Activated T-helper 1 cell treated with anti-CD3 and anti-CD28 coated beads, Interleukin-12 subunit alpha, Interleukin-12 subunit beta, Interleukin-2, Interleukin-4 antibody, amounts not matched to agents 30 ng/mL and 10 ng/mL and 1 ng/mL, durations not matched to agents 14 hours and 24 hours and 36 hours (primary cell): Measurements from ENCODE around the gene SALL4. TPM values are rescaled to one million over a fixed set of nuclear protein-coding genes. Genes with fewer than 3 reads are reported as not detected.
"Not testable (repeated sequence)": the region's sequence is repeated elsewhere in the genome, so short reads cannot be mapped to it uniquely, and the experiment has no call there.

Experiments used
- DNase-seq: peaks from one replicate; pipeline ENCODE4 v3.0.0; 2021; ENCODE audit warnings: low spot score
- H3K27ac Mint-ChIP-seq: one replicate; pipeline ENCODE4 v1.8.0; 2021; ENCODE audit warnings: mild to moderate bottlenecking, mixed read lengths
- H3K27me3 Mint-ChIP-seq: one replicate; pipeline ENCODE4 v1.8.0; 2022; ENCODE audit warnings: mild to moderate bottlenecking, moderate library complexity, mixed read lengths; ENCODE audit not compliant: insufficient read depth
- H3K36me3 Mint-ChIP-seq: one replicate; pipeline ENCODE4 v1.8.0; 2021; ENCODE audit warnings: low read depth, mixed read lengths
- H3K4me1 Mint-ChIP-seq: one replicate; pipeline ENCODE4 v1.8.0; 2021; ENCODE audit warnings: low read depth, mixed read lengths
- H3K4me3 Mint-ChIP-seq: one replicate; pipeline ENCODE4 v1.8.0; 2021; ENCODE audit warnings: mild to moderate bottlenecking, moderate library complexity, mixed read lengths
- H3K9me3 Mint-ChIP-seq: one replicate; pipeline ENCODE4 v1.8.0; 2021; ENCODE audit warnings: mixed read lengths
- intact Hi-C: fragments of 100-400 bp; cut with micrococcal nuclease; formaldehyde crosslinking; loops from one replicate; pipeline ENCODE4 v1.15.1; 2024
- total RNA-seq: library from RNA; stranded (reverse); gene quantifications from 2 replicates; pipeline ENCODE4 v1.2.3, GENCODE V29; 2022

The SALL4 gene
- total RNA-seq, 1 donor from 2014 or later = 1.0 TPM

GRCh38 chr20:51769976-51770615, 32.2 kb downstream of the SALL4 start:
- no peaks in the 10 kb centered on the region for H3K9me3 Mint-ChIP-seq
- DNase-seq = no peak
- no peak overlapping the region for H3K27ac Mint-ChIP-seq
- peaks cover 25% of the 10 kb centered on the region for H3K27me3 Mint-ChIP-seq
- H3K36me3 Mint-ChIP-seq = peaks cover 5% of the 10 kb centered on the region
- peaks cover 9% of the 10 kb centered on the region for H3K4me1 Mint-ChIP-seq
- H3K4me3 Mint-ChIP-seq = peak overlapping the region; percentile 3
- intact Hi-C loops = loop anchor here (5.0 to 10.0 kb wide), 2 partner anchors 38 to 135 kb away; no protein-coding TSS in a partner anchor

GRCh38 chr20:51768759-51769517, 33.4 kb downstream of the SALL4 start:
- H3K9me3 Mint-ChIP-seq = no peaks in the 10 kb centered on the region
- H3K27ac Mint-ChIP-seq = peak overlapping the region; percentile 80
- intact Hi-C loops = loop anchor here (5.0 to 10.0 kb wide), 2 partner anchors 37 to 134 kb away; no protein-coding TSS in a partner anchor
- no peak for DNase-seq
- H3K27me3 Mint-ChIP-seq = peaks cover 25% of the 10 kb centered on the region
- peaks cover 5% of the 10 kb centered on the region for H3K36me3 Mint-ChIP-seq
- H3K4me3 Mint-ChIP-seq = peak overlapping the region; percentile 80
- H3K4me1 Mint-ChIP-seq = peaks cover 9% of the 10 kb centered on the region

- peak within 1 kb of the TSS; percentile 80 for H3K4me3 Mint-ChIP-seq
- intact Hi-C loops = loop anchor here (1.0 to 10.0 kb wide), 5 partner anchors 33 to 133 kb away; no protein-coding TSS in a partner anchor
- peaks cover 27% of the 10 kb centered on the region for H3K27me3 Mint-ChIP-seq
- peaks cover 5% of the 10 kb centered on the region for H3K36me3 Mint-ChIP-seq
- H3K27ac Mint-ChIP-seq = peak within 1 kb of the TSS; percentile 80
- DNase-seq = no peak
- no peaks in the 10 kb centered on the region for H3K9me3 Mint-ChIP-seq
- H3K4me1 Mint-ChIP-seq = peaks cover 9% of the 10 kb centered on the region
Observed at GRCh38 chr20:51767867-51768758, 34.2 kb downstream of the SALL4 start, which contains the start of gene ATP9A. Gene ATP9A (minus strand): TSS chr20:51768390. CDS start chr20:51768369, 21 bp downstream.

- Mint-ChIP-seq H3K27me3 (peaks cover 27% of the 10 kb centered on the region), H3K9me3 (no peaks in the 10 kb centered on the region), H3K36me3 (peaks cover 5% of the 10 kb centered on the region), H3K4me1 (peaks cover 9% of the 10 kb centered on the region), H3K27ac (no peak overlapping the region), H3K4me3 (peak overlapping the region; percentile 69)
- intact Hi-C loops = loop anchor here (1.0 to 10.0 kb wide), 5 partner anchors 34 to 132 kb away; no protein-coding TSS in a partner anchor
- peak; percentile 60 for DNase-seq
Observed at GRCh38 chr20:51766994-51767866, 35.1 kb downstream of the SALL4 start.

- H3K27ac Mint-ChIP-seq, H3K4me3 Mint-ChIP-seq, DNase-seq, H3K4me1 Mint-ChIP-seq, H3K36me3 Mint-ChIP-seq, H3K9me3 Mint-ChIP-seq: not testable (repeated sequence)
- intact Hi-C loops = loop anchor here (5.0 to 10.0 kb wide), 2 partner anchors 33 to 131 kb away; no protein-coding TSS in a partner anchor
- H3K27me3 Mint-ChIP-seq = peaks cover 26% of the 10 kb centered on the region
Observed at GRCh38 chr20:51765381-51765780, 36.9 kb downstream of the SALL4 start.

GRCh38 chr20:51763965-51764602, 38.2 kb downstream of the SALL4 start:
- H3K27ac Mint-ChIP-seq = no peak overlapping the region
- intact Hi-C loops = loop anchor here (10.0 kb wide), 1 partner anchor 129 kb away; no protein-coding TSS in a partner anchor
- H3K9me3 Mint-ChIP-seq = no peaks in the 10 kb centered on the region
- H3K27me3 Mint-ChIP-seq = peaks cover 14% of the 10 kb centered on the region
- H3K4me1 Mint-ChIP-seq = peaks cover 6% of the 10 kb centered on the region
- H3K4me3 Mint-ChIP-seq = no peak overlapping the region
- peaks cover 5% of the 10 kb centered on the region for H3K36me3 Mint-ChIP-seq
- no peak for DNase-seq

GRCh38 chr20:51760905-51761546, 41.3 kb downstream of the SALL4 start:
- H3K27ac Mint-ChIP-seq = no peak overlapping the region
- H3K4me3 Mint-ChIP-seq = no peak overlapping the region
- H3K9me3 Mint-ChIP-seq = no peaks in the 10 kb centered on the region
- peaks cover 5% of the 10 kb centered on the region for H3K4me1 Mint-ChIP-seq
- DNase-seq = no peak
- no peaks in the 10 kb centered on the region for H3K36me3 Mint-ChIP-seq
- intact Hi-C loops = loop anchor here (10.0 kb wide), 1 partner anchor 126 kb away; no protein-coding TSS in a partner anchor
- H3K27me3 Mint-ChIP-seq = peaks cover 3% of the 10 kb centered on the region

GRCh38 chr20:51759769-51760510, 42.4 kb downstream of the SALL4 start:
- Mint-ChIP-seq H3K36me3 (no peaks in the 10 kb centered on the region), H3K4me3 (no peak overlapping the region), H3K27ac (no peak overlapping the region), H3K9me3 (no peaks in the 10 kb centered on the region), H3K27me3 (peaks cover 2% of the 10 kb centered on the region), H3K4me1 (peaks cover 5% of the 10 kb centered on the region)
- intact Hi-C loops = loop anchor here (10.0 kb wide), 1 partner anchor 125 kb away; no protein-coding TSS in a partner anchor
- no peak for DNase-seq

GRCh38 chr20:51758978-51759544, 43.3 kb downstream of the SALL4 start:
- intact Hi-C loops = no loop called here
- peaks cover 5% of the 10 kb centered on the region for H3K4me1 Mint-ChIP-seq
- H3K27me3 Mint-ChIP-seq = peaks cover 2% of the 10 kb centered on the region
- no peak overlapping the region for H3K27ac Mint-ChIP-seq
- H3K4me3 Mint-ChIP-seq = no peak overlapping the region
- no peaks in the 10 kb centered on the region for H3K36me3 Mint-ChIP-seq
- no peak for DNase-seq
- H3K9me3 Mint-ChIP-seq = no peaks in the 10 kb centered on the region

GRCh38 chr20:51757226-51757625, 45.1 kb downstream of the SALL4 start:
- intact Hi-C loops = no loop called here
- Mint-ChIP-seq H3K36me3 (no peaks in the 10 kb centered on the region), H3K27ac (no peak overlapping the region), H3K4me1 (peaks cover 5% of the 10 kb centered on the region), H3K9me3 (no peaks in the 10 kb centered on the region), H3K27me3 (no peaks in the 10 kb centered on the region), H3K4me3 (no peak overlapping the region)
- DNase-seq = no peak
